ENCODE measurements around the gene PYCR2.

The PYCR2 gene

DNA sequence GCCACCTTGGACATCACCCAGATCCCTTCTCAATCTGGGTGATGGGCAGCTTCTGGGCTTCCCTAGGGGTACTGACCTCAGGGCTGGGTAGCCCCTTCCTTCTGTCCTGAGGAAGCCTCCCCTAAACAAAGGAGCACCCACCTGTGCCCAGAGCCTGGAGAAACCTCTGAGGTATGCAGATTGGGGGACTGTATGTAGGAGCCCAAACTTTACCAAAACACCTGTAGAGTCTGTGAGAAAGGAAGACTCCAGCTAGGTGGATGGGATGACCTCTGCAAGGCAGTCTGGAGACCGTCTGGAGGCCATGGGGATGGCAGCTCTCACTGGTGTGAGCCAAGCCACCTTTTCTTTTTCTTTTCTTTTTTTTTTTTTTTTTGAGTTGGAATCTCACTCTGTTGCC lies 30.7 kb upstream of the PYCR2 start:
- TF ChIP-seq TAF1 (IDR thresholded peaks at IDR 0.05; ENCODE audit: borderline replicate concordance, insufficient read depth, low read length) (no peak), FOXP2 (optimal IDR thresholded peaks at IDR 0.05; ENCODE audit: borderline replicate concordance, extremely low read depth, extremely low read length, insufficient read depth) (no peak), POLR2AphosphoS5 (IDR thresholded peaks at IDR 0.05; ENCODE audit: low read depth, low read length) (no peak), SIN3A (IDR thresholded peaks at IDR 0.05; ENCODE audit: borderline replicate concordance, insufficient read depth, low read length) (no peak)
- TF ChIP-seq, protein P1, sequence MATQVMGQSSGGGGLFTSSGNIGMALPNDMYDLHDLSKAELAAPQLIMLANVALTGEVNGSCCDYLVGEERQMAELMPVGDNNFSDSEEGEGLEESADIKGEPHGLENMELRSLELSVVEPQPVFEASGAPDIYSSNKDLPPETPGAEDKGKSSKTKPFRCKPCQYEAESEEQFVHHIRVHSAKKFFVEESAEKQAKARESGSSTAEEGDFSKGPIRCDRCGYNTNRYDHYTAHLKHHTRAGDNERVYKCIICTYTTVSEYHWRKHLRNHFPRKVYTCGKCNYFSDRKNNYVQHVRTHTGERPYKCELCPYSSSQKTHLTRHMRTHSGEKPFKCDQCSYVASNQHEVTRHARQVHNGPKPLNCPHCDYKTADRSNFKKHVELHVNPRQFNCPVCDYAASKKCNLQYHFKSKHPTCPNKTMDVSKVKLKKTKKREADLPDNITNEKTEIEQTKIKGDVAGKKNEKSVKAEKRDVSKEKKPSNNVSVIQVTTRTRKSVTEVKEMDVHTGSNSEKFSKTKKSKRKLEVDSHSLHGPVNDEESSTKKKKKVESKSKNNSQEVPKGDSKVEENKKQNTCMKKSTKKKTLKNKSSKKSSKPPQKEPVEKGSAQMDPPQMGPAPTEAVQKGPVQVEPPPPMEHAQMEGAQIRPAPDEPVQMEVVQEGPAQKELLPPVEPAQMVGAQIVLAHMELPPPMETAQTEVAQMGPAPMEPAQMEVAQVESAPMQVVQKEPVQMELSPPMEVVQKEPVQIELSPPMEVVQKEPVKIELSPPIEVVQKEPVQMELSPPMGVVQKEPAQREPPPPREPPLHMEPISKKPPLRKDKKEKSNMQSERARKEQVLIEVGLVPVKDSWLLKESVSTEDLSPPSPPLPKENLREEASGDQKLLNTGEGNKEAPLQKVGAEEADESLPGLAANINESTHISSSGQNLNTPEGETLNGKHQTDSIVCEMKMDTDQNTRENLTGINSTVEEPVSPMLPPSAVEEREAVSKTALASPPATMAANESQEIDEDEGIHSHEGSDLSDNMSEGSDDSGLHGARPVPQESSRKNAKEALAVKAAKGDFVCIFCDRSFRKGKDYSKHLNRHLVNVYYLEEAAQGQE (IDR thresholded peaks at IDR 0.05; ENCODE audit: insufficient read depth in 1 of 2, low read depth in 2 of 2, low read length in 2 of 2) = no peak

- TF ChIP-seq TAF1 (IDR thresholded peaks at IDR 0.05; ENCODE audit: borderline replicate concordance, insufficient read depth, low read length) = no peak
- TF ChIP-seq FOXP2 (optimal IDR thresholded peaks at IDR 0.05; ENCODE audit: borderline replicate concordance, extremely low read depth, extremely low read length, insufficient read depth) = no peak
- TF ChIP-seq, protein P1 (IDR thresholded peaks at IDR 0.05; ENCODE audit: insufficient read depth in 1 of 2, low read depth in 2 of 2, low read length in 2 of 2) = no peak
- TF ChIP-seq SIN3A (IDR thresholded peaks at IDR 0.05; ENCODE audit: borderline replicate concordance, insufficient read depth, low read length) = no peak
- no peak for TF ChIP-seq POLR2AphosphoS5 (IDR thresholded peaks at IDR 0.05; ENCODE audit: low read depth, low read length)
Measured at GRCh38 chr1:225953315-225953714, 29.3 kb upstream of the PYCR2 start.

DNA sequence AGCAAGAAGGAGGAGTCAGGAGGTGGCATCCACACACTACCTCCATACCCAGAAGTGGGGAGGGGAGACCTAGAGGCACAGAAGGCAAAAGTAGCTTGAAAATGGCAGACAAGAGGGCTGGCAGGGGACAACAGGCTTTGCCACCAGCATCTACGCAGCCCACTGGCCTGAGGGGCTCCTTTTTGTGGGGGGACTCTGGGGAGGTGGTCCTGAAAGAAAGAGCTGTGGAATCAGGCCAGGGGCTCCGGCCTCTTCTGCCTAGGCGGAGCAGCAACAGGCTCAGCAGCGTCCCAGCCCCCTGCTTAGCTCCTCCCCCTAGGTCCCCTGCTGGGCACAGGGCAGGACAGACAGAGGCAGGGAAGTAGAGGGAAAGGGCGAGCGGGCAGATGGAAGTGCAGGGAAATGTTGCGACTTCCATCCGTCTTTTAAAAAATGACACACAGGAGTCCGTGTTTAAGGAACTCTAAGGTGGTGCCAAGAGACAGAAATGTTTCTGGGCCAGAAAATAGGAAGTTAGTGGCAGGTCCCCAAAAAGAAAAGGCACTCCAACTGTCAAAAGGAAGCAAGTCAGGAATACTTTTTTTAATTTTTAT lies 27.0 kb upstream of the PYCR2 start:
- no peak for TF ChIP-seq SIN3A (IDR thresholded peaks at IDR 0.05; ENCODE audit: borderline replicate concordance, insufficient read depth, low read length)
- no peak for TF ChIP-seq POLR2AphosphoS5 (IDR thresholded peaks at IDR 0.05; ENCODE audit: low read depth, low read length)
- TF ChIP-seq, protein P1 (IDR thresholded peaks at IDR 0.05; ENCODE audit: insufficient read depth in 1 of 2, low read depth in 2 of 2, low read length in 2 of 2) = no peak
- no peak for TF ChIP-seq FOXP2 (optimal IDR thresholded peaks at IDR 0.05; ENCODE audit: borderline replicate concordance, extremely low read depth, extremely low read length, insufficient read depth)
- no peak for TF ChIP-seq TAF1 (IDR thresholded peaks at IDR 0.05; ENCODE audit: borderline replicate concordance, insufficient read depth, low read length)

DNA sequence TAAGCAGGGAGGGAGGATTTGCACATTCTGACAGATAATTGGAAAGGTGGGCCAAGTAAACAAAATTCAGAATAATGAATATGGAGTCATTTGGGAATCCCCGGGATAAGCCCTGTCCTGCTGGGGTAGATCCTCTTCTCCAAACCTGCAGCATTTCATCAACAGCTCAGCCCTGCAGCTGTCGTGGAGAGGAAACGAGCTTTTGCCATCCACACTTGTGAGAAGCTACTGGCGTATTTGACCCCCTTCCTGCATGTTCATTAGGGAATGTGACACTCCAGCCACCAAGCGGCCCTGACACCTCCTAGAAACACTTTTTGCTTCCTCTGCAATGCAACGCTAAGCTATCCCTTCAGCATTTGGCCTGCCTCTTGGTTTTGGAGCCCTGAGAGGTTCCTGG lies 25.0 kb upstream of the PYCR2 start:
- no peak for TF ChIP-seq SIN3A (IDR thresholded peaks at IDR 0.05; ENCODE audit: borderline replicate concordance, insufficient read depth, low read length)
- no peak for TF ChIP-seq TAF1 (IDR thresholded peaks at IDR 0.05; ENCODE audit: borderline replicate concordance, insufficient read depth, low read length)
- TF ChIP-seq FOXP2 (optimal IDR thresholded peaks at IDR 0.05; ENCODE audit: borderline replicate concordance, extremely low read depth, extremely low read length, insufficient read depth) = no peak
- no peak for TF ChIP-seq POLR2AphosphoS5 (IDR thresholded peaks at IDR 0.05; ENCODE audit: low read depth, low read length)

DNA sequence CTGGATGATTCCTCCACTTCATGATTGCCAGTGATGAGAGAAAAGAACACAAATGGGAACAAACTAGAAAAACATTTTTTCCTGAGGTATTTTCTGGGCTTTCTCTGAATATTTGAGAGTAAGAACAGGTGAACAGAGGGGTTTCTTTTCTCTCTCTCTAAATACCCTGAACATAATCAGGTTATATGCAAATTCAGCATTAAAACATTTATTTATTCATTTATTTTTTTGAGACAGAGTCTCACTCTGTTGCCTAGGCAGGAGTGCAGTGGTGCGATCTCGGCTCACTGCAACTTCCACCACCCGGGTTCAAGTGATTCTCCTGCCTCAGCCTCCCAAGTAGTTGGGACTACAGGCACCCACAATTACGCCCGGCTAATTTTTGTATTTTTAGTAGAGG lies 22.8 kb upstream of the PYCR2 start:
- TF ChIP-seq SIN3A (IDR thresholded peaks at IDR 0.05; ENCODE audit: borderline replicate concordance, insufficient read depth, low read length) (no peak), FOXP2 (optimal IDR thresholded peaks at IDR 0.05; ENCODE audit: borderline replicate concordance, extremely low read depth, extremely low read length, insufficient read depth) (no peak), POLR2AphosphoS5 (IDR thresholded peaks at IDR 0.05; ENCODE audit: low read depth, low read length) (no peak), TAF1 (IDR thresholded peaks at IDR 0.05; ENCODE audit: borderline replicate concordance, insufficient read depth, low read length) (no peak)
- TF ChIP-seq, protein P1 (IDR thresholded peaks at IDR 0.05; ENCODE audit: insufficient read depth in 1 of 2, low read depth in 2 of 2, low read length in 2 of 2) = no peak

All from PFSK-1 (cell line).